Glomerular visceral epithelial cell (primary cell): Measurements from ENCODE around the gene GUCY1A2.
A peak's percentile ranks its signal among the peaks of the same experiment; 100 is the strongest.
"Not testable (repeated sequence)": the region's sequence is repeated elsewhere in the genome, so short reads cannot be mapped to it uniquely, and the experiment has no call there.

Experiments
- DNase-seq: peaks from one replicate; pipeline ENCODE4 v3.0.0-alpha.2; 2016; ENCODE audit errors: extremely low spot score

GUCY1A2 gene

GRCh38 chr11:107018219-107018901, at the start of gene GUCY1A2:
Gene GUCY1A2, minus strand, starts transcription at chr11:107018476. Its CDS starts 421 bp downstream, at chr11:107018055.
- peak; percentile 40 for DNase-seq

- DNase-seq, result no peak
These were observed 36.1 kb upstream of the GUCY1A2 start for GRCh38 chr11:107054391-107054790.

GRCh38 chr11:107051332-107051731, 33.1 kb upstream of the GUCY1A2 start:
- DNase-seq, result not testable (repeated sequence)

GRCh38 chr11:107050899-107051298, 32.6 kb upstream of the GUCY1A2 start:
- not testable (repeated sequence) for DNase-seq

- no peak for DNase-seq
These were observed 31.8 kb upstream of the GUCY1A2 start for GRCh38 chr11:107050121-107050520.

- DNase-seq, result peak; percentile 38
These were observed 26.2 kb upstream of the GUCY1A2 start for GRCh38 chr11:107044503-107044902.

GRCh38 chr11:107043242-107044006, 25.1 kb upstream of the GUCY1A2 start:
- DNase-seq, result peak; percentile 94

- DNase-seq, result no peak
These were observed 24.5 kb upstream of the GUCY1A2 start for GRCh38 chr11:107042748-107043147.

GRCh38 chr11:107041088-107041444, 22.8 kb upstream of the GUCY1A2 start:
- peak; percentile 57 for DNase-seq

- peak; percentile 64 for DNase-seq
These were observed 22.3 kb upstream of the GUCY1A2 start for GRCh38 chr11:107040433-107041087.

GRCh38 chr11:107025673-107026072, 7.4 kb upstream of the GUCY1A2 start:
- DNase-seq, result no peak

- no peak for DNase-seq
These were observed 2.3 kb upstream of the GUCY1A2 start for GRCh38 chr11:107020594-107020993.

GRCh38 chr11:107018902-107019493, 722 bp upstream of the GUCY1A2 start:
- DNase-seq, result peak; percentile 75

- peak; percentile 70 for DNase-seq
These were observed 650 bp downstream of the GUCY1A2 start for GRCh38 chr11:107017433-107018218.

- peak; percentile 3 for DNase-seq
These were observed 1.2 kb downstream of the GUCY1A2 start for GRCh38 chr11:107017104-107017432.

GRCh38 chr11:107014871-107015270, 3.4 kb downstream of the GUCY1A2 start:
- no peak for DNase-seq

- DNase-seq, result no peak
These were observed 6.3 kb downstream of the GUCY1A2 start for GRCh38 chr11:107011977-107012376.

GRCh38 chr11:107009190-107009589, 9.1 kb downstream of the GUCY1A2 start:
- no peak for DNase-seq

- DNase-seq, result no peak
These were observed 12.0 kb downstream of the GUCY1A2 start for GRCh38 chr11:107006076-107006833.

- no peak for DNase-seq
These were observed 19.1 kb downstream of the GUCY1A2 start for GRCh38 chr11:106999196-106999595.

GRCh38 chr11:106998916-106999188, 19.4 kb downstream of the GUCY1A2 start:
- no peak for DNase-seq
